Subcutaneous adipose tissue (tissue), 4 donors: ENCODE results near the gene ZRSR2. TPM values are rescaled to one million over a fixed set of nuclear protein-coding genes. Genes with fewer than 3 reads are reported as not detected.

Experiments used
- CTCF ChIP-seq: fragments of 450-650 bp; IDR thresholded peaks from one replicate; pipeline ENCODE4 v1.5.1; 2016; ENCODE audit warnings: low read depth, mild to moderate bottlenecking, control low read depth, antibody characterized with exemption, moderate library complexity
- total RNA-seq, 4 donors: library from RNA; depleted of rRNA; stranded (reverse); fragments of >200 nt; gene quantifications; one replicate each; pipeline ENCODE4 v1.1.0, GENCODE V29; 2016

ZRSR2 gene
- total RNA-seq, 4 donors from 2014 or later = 6.6 to 12.1 (median 8.0) TPM

- TF ChIP-seq CTCF = no peak
Measured at GRCh38 chrX:15750611-15751154, 39.6 kb upstream of the ZRSR2 start.

DNA sequence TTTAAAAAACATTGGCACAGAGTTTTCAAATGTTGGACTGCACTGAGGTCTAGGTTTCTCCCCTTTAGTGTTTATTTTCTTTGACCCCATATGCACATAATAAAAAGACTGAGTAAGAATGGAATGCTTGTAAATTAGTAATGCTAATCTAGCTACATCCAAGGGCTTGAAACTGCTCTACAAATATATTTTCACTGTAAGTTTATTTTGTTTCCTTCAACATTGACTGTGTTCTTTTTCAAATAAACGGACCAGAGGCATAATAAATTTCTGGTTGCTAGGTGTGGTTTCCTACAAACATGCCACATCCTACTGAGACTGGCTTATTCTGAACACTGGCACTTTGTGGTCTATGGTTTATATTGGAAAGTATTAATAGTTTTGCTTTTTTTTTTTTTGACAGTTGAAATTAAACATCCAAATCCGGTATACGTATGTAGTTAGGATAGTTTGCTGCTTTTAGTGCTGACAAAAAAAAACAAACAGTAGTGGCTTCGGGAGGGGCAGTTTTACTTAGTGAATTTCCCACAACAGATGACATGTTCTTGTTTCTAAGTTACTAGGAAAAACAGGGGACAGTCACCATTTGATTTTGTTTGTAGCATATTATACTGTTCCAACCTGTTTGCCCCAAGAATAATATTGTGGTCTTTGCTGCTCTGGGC, 39.0 kb upstream of the ZRSR2 start:
- no peak for TF ChIP-seq CTCF

- TF ChIP-seq CTCF = no peak
Measured at GRCh38 chrX:15755091-15755490, 35.2 kb upstream of the ZRSR2 start.

GRCh38 chrX:15758140-15758539, 32.1 kb upstream of the ZRSR2 start:
- TF ChIP-seq CTCF = no peak

GRCh38 chrX:15761564-15762191, 28.6 kb upstream of the ZRSR2 start:
- no peak for TF ChIP-seq CTCF

- no peak for TF ChIP-seq CTCF
Measured at GRCh38 chrX:15769300-15769954, 20.9 kb upstream of the ZRSR2 start.
